ENCODE results near the gene SLC35B2. TPM values are rescaled to one million over a fixed set of nuclear protein-coding genes. Genes with fewer than 3 reads are reported as not detected.

SLC35B2 gene
- total and polyA plus RNA-seq, 9 of the 15 experiments (the other 6 are each of a cell fraction or from before 2014, with no cell fraction given): 14.5 to 59.1 (median 47.1) TPM

GRCh38 chr6:44245912-44246662, 11.2 kb downstream of the SLC35B2 start (continued):
- TF ChIP-seq JUND (IDR thresholded peaks at IDR 0.05; ENCODE audit: borderline replicate concordance, low read depth, low read length) (peak; percentile 76; the same call in 1 of the 2 replicates), JUND (tag; IDR thresholded peaks at IDR 0.05; ENCODE audit: borderline replicate concordance, low read depth, low read length) (no peak; the same call in 2 of the 3 replicates), ETV1 (tag; conservative IDR thresholded peaks at IDR 0.05; ENCODE audit: low read depth) (0 out of 2 replicates have a peak, but pooled peaks have one; percentile 11), NFIX (CRISPR knock-in tag; IDR thresholded peaks at IDR 0.05; ENCODE audit: low read depth) (no peak), TARDBP (IDR thresholded peaks at IDR 0.05) (0 out of 2 replicates have a peak, but pooled peaks have one; percentile 18), ZNF589 (CRISPR knock-in tag; IDR thresholded peaks at IDR 0.05; ENCODE audit: low read depth) (no peak), STAG1 (CRISPR knock-in tag; IDR thresholded peaks at IDR 0.05; ENCODE audit: borderline replicate concordance) (no peak), SRSF7 (optimal IDR thresholded peaks at IDR 0.05; ENCODE audit: low read depth, low read length) (no peak), ZBTB40 (IDR thresholded peaks at IDR 0.05) (0 out of 2 replicates have a peak, but pooled peaks have one; percentile 46), ZBTB40 (CRISPR knock-in tag; IDR thresholded peaks at IDR 0.05) (0 out of 2 replicates have a peak, but pooled peaks have one; percentile 28), MEF2A (IDR thresholded peaks at IDR 0.05; ENCODE audit: control insufficient read depth, low read depth, low read length) (0 out of 2 replicates have a peak, but pooled peaks have one; percentile 30), ZFX (CRISPR knock-in tag; IDR thresholded peaks at IDR 0.05) (peak; percentile 56; the same call in 1 of the 2 replicates), ZBTB7A (IDR thresholded peaks at IDR 0.05; ENCODE audit: borderline replicate concordance, control insufficient read depth, low read depth, low read length) (peak; percentile 92; the same call in 1 of the 2 replicates), RBM25 (IDR thresholded peaks at IDR 0.05; ENCODE audit: low read depth, low read length, severe bottlenecking) (peak; percentile 7), CBX8 (IDR thresholded peaks at IDR 0.05; ENCODE audit: borderline replicate concordance, extremely low read depth, low read depth, low read length, poor library complexity, severe bottlenecking) (no peak), CTBP1 (IDR thresholded peaks at IDR 0.05; ENCODE audit: borderline replicate concordance) (peak; percentile 92), JUN (IDR thresholded peaks at IDR 0.05; ENCODE audit: borderline replicate concordance, low read depth, low read length) (peak; percentile 64; the same call in 1 of the 2 replicates), JUN (CRISPR knock-in tag; IDR thresholded peaks at IDR 0.05; ENCODE audit: borderline replicate concordance) (no peak), CBFA2T3 (IDR thresholded peaks at IDR 0.05) (0 out of 2 replicates have a peak, but pooled peaks have one; percentile 2)

All from K562 (cell line).